ENCODE measurements around the gene SETBP1. TPM values are rescaled to one million over a fixed set of nuclear protein-coding genes. Genes with fewer than 3 reads are reported as not detected.

The SETBP1 gene
- total RNA-seq, 4 donors from 2014 or later: 15.6 to 27.3 (median 19.1) TPM

DNA sequence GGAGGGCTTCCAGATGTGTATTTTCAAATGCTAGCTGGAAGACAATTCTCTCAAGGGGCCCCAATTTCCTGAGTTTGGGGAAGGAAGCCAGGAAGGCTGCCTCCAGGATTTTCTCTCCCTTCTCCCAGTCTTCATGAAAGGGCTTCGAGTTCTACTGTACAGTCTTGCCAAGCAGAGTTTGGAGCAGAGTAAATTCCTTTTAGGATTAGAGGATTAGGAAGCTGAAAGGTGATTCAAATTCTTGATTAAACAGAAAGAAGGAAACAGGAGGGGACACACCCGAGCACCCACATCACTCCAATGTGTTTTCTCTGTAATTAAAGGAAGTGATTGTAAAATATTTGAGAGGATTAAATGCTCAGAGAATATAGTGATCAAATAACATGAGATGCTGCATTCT, 217.8 kb downstream of the SETBP1 start:
- TF ChIP-seq, protein P1, sequence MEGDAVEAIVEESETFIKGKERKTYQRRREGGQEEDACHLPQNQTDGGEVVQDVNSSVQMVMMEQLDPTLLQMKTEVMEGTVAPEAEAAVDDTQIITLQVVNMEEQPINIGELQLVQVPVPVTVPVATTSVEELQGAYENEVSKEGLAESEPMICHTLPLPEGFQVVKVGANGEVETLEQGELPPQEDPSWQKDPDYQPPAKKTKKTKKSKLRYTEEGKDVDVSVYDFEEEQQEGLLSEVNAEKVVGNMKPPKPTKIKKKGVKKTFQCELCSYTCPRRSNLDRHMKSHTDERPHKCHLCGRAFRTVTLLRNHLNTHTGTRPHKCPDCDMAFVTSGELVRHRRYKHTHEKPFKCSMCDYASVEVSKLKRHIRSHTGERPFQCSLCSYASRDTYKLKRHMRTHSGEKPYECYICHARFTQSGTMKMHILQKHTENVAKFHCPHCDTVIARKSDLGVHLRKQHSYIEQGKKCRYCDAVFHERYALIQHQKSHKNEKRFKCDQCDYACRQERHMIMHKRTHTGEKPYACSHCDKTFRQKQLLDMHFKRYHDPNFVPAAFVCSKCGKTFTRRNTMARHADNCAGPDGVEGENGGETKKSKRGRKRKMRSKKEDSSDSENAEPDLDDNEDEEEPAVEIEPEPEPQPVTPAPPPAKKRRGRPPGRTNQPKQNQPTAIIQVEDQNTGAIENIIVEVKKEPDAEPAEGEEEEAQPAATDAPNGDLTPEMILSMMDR (IDR thresholded peaks at IDR 0.05; ENCODE audit: low read depth): no peak

DNA sequence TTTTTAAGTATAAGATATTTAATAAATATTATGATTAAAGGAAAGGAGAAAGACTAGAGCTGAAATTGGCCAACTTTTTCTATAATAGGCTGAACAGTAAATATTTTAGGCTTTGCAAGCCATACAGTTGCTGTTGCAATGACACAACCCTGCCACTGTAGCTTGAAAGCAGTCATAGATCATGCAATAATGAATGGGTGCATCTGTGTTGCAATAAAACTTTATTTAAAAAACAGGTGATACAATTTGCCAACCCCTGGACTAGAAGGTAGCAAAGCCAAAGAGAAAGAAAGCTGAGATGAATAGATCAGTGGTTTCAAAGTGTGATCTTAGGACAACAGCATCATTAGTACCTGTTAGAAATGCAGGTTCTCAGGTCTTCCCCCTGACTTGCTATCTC, 219.1 kb downstream of the SETBP1 start:
- TF ChIP-seq, protein P1 (IDR thresholded peaks at IDR 0.05; ENCODE audit: low read depth): no peak

- TF ChIP-seq, protein P1 (IDR thresholded peaks at IDR 0.05; ENCODE audit: low read depth): no peak
Measured at GRCh38 chr18:44900627-44901026, 219.9 kb downstream of the SETBP1 start.

GRCh38 chr18:44901283-44901682, 220.6 kb downstream of the SETBP1 start:
- TF ChIP-seq, protein P1 (IDR thresholded peaks at IDR 0.05; ENCODE audit: low read depth): no peak

- TF ChIP-seq, protein P1 (IDR thresholded peaks at IDR 0.05; ENCODE audit: low read depth): no peak
Measured at GRCh38 chr18:44903327-44903726, 222.6 kb downstream of the SETBP1 start.

DNA sequence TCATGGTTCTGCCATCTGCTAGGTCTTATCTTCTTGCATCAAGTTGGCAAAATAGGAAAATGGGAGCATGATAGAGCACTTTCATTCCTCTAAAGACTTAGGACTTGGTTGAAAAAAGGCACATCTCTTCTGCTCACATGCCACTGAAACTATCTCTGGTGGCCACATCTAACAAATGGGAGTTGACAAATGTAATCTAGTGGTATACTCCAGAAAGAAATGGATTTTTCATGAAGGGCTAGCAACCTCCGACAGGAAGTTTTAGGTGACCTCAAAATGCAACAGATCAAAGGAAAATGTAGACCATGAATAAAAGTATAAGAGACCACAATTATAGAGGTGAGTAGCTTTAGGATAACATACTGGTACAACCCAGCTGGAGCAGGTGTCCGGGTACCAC, 224.1 kb downstream of the SETBP1 start:
- TF ChIP-seq, protein P1 (IDR thresholded peaks at IDR 0.05; ENCODE audit: low read depth): no peak

- TF ChIP-seq, protein P1 (IDR thresholded peaks at IDR 0.05; ENCODE audit: low read depth): no peak
Measured at GRCh38 chr18:44909191-44909719, 228.6 kb downstream of the SETBP1 start.
